A673 (cell line): ENCODE results near the gene GABARAPL2. TPM values are rescaled to one million over a fixed set of nuclear protein-coding genes. Genes with fewer than 3 reads are reported as not detected.

ENCODE experiments used
- BruUV-seq: library from RNA; stranded (reverse); fragments of 400-500 nt; replicated peaks from 2 replicates; lab custom pipeline; 2021; lab: Mats Ljungman, UMichigan
- CTCF ChIA-PET: fragments of 300-600 bp; sonication (Branson Sonifier 250); formaldehyde crosslinking; loops from one replicate; lab custom pipeline; 2022; ENCODE audit warnings: antibody characterized with exemption; lab: Charles Lee
- POLR2A ChIA-PET: fragments of 300-600 bp; sonication (Branson Sonifier 250); formaldehyde crosslinking; loops from one replicate; lab custom pipeline; 2022; ENCODE audit warnings: antibody characterized with exemption; ENCODE audit not compliant: low non-redundant PET; lab: Charles Lee
- DNase-seq: peaks from one replicate; pipeline ENCODE4 v3.0.0-alpha.2; 2015; ENCODE audit warnings: low spot score
- H3K27ac ChIP-seq: fragments of 200-600 bp; sonication (generic); 2 replicates; pipeline ENCODE4 v1.5.1; 2016; ENCODE audit warnings: mixed run types, low read depth, mild to moderate bottlenecking, mixed read lengths, antibody characterized with exemption, low read length; ENCODE audit not compliant: poor library complexity, severe bottlenecking
- H3K27me3 ChIP-seq: fragments of 200-600 bp; sonication (generic); replicated peaks from 2 replicates; pipeline ENCODE4 v1.6.1; 2017; ENCODE audit warnings: mixed run types, low read depth, mild to moderate bottlenecking, mixed read lengths, antibody characterized with exemption, low read length; ENCODE audit not compliant: insufficient read depth, poor library complexity
- H3K36me3 ChIP-seq: fragments of 200-600 bp; sonication (generic); 2 replicates; pipeline ENCODE4 v1.6.1; 2016; ENCODE audit warnings: mixed run types, mild to moderate bottlenecking, mixed read lengths, antibody characterized with exemption, low read length; ENCODE audit not compliant: insufficient read depth, poor library complexity, severe bottlenecking
- H3K4me1 ChIP-seq: fragments of 200-600 bp; sonication (generic); 2 replicates; pipeline ENCODE4 v1.6.1; 2017; ENCODE audit warnings: mixed run types, mild to moderate bottlenecking, mixed read lengths, antibody characterized with exemption, low read length; ENCODE audit not compliant: insufficient read depth, poor library complexity, severe bottlenecking
- H3K4me3 ChIP-seq: fragments of 200-600 bp; sonication (generic); 2 replicates; pipeline ENCODE4 v1.5.1; 2016; ENCODE audit warnings: low read depth, mixed run types, mild to moderate bottlenecking, mixed read lengths, low read length; ENCODE audit not compliant: poor library complexity, severe bottlenecking
- H3K9me3 ChIP-seq: fragments of 200-600 bp; sonication (generic); 2 replicates; pipeline ENCODE4 v1.6.1; 2016; ENCODE audit warnings: mixed run types, low read depth, mild to moderate bottlenecking, mixed read lengths, antibody characterized with exemption, low read length; ENCODE audit not compliant: poor library complexity, severe bottlenecking
- CTCF ChIP-seq: fragments of 300-800, 200-600 bp; sonication (generic); conservative IDR thresholded peaks from 2 replicates; pipeline ENCODE4 v1.5.1; 2017; ENCODE audit warnings: low read depth, mild to moderate bottlenecking, antibody characterized with exemption, low read length, moderate library complexity, mixed read lengths
- EZH2 ChIP-seq: fragments of 200-600 bp; sonication (generic); IDR thresholded peaks from 2 replicates; pipeline ENCODE4 v1.6.1; 2017; ENCODE audit warnings: borderline replicate concordance, low read depth, mild to moderate bottlenecking, mixed read lengths, antibody characterized with exemption, low read length; ENCODE audit not compliant: poor library complexity, severe bottlenecking
- intact Hi-C: fragments of 100-400 bp; cut with micrococcal nuclease; formaldehyde crosslinking; loops from one replicate; pipeline ENCODE4 v1.10.0; 2022; ENCODE audit not compliant: unreplicated experiment
- total RNA-seq: library from RNA; stranded (reverse); gene quantifications from 2 replicates; pipeline ENCODE4 v1.2.3, GENCODE V29; 2021

The GABARAPL2 gene
- total RNA-seq, 1 experiment from 2014 or later: 95.4 TPM

GRCh38 chr16:75532142-75532765 lies 33.9 kb upstream of the GABARAPL2 start:
- TF ChIP-seq EZH2 (no peak), CTCF (no peak)
- H3K4me3 ChIP-seq: no peak overlapping the region
- H3K27me3 ChIP-seq: no peaks in the 10 kb centered on the region
- no peaks in the 10 kb centered on the region for H3K36me3 ChIP-seq
- BruUV-seq: no TSS peak
- no peak overlapping the region for H3K27ac ChIP-seq
- no peaks in the 10 kb centered on the region for H3K9me3 ChIP-seq
- no peaks in the 10 kb centered on the region for H3K4me1 ChIP-seq
- ChIA-PET CTCF (interaction anchor here (0.6 kb wide), 1 partner anchor 15 kb away, joined by 6 read pairs; no protein-coding TSS in a partner anchor), POLR2A (no interaction called here)
- no peak for DNase-seq
- intact Hi-C loops: no loop called here

GRCh38 chr16:75532791-75533190 lies 33.4 kb upstream of the GABARAPL2 start:
- no peak for TF ChIP-seq CTCF
- TF ChIP-seq EZH2: no peak
- Histone ChIP-seq H3K4me1 (no peaks in the 10 kb centered on the region), H3K27me3 (no peaks in the 10 kb centered on the region), H3K36me3 (no peaks in the 10 kb centered on the region), H3K9me3 (no peaks in the 10 kb centered on the region), H3K4me3 (no peak overlapping the region), H3K27ac (no peak overlapping the region)
- DNase-seq: no peak
- BruUV-seq: no TSS peak
- CTCF ChIA-PET: interaction anchor here (0.6 kb wide), 1 partner anchor 15 kb away, joined by 6 read pairs; no protein-coding TSS in a partner anchor
- POLR2A ChIA-PET: no interaction called here
- intact Hi-C loops: no loop called here

GRCh38 chr16:75534560-75535205 lies 31.5 kb upstream of the GABARAPL2 start:
- no peaks in the 10 kb centered on the region for H3K36me3 ChIP-seq
- no peak overlapping the region for H3K4me3 ChIP-seq
- intact Hi-C loops: no loop called here
- H3K4me1 ChIP-seq: no peaks in the 10 kb centered on the region
- BruUV-seq: no TSS peak
- ChIA-PET CTCF (no interaction called here), POLR2A (no interaction called here)
- no peak for DNase-seq
- no peaks in the 10 kb centered on the region for H3K27me3 ChIP-seq
- no peaks in the 10 kb centered on the region for H3K9me3 ChIP-seq
- no peak overlapping the region for H3K27ac ChIP-seq
- TF ChIP-seq EZH2: no peak
- TF ChIP-seq CTCF: no peak
